Common myeloid progenitor, CD34-positive (primary cell): Measurements from ENCODE around the gene PLEKHA8.

Experiments used
- CTCF ChIA-PET: fragments of 350-600 bp; sonication (Branson Sonifier 250); formaldehyde crosslinking; loops from one replicate; lab custom pipeline; 2021; ENCODE audit warnings: antibody characterized with exemption; lab: Charles Lee
- POLR2A ChIA-PET: fragments of 350-600 bp; sonication (Branson Sonifier 250); formaldehyde crosslinking; loops from one replicate; lab custom pipeline; 2021; ENCODE audit warnings: antibody characterized with exemption; lab: Charles Lee
- DNase-seq, 3 donors: peaks; one replicate each; pipeline versions ENCODE4 v3.0.0 to v3.0.0-alpha.2; 2013
- H3K27ac ChIP-seq, 2 experiments: 1 replicate in 1 of 2; 2 replicates in 1 of 2; pipeline ENCODE4 v1.7.0; 2013; ENCODE audit warnings: inconsistent platforms in 2 of 2, low read length in 2 of 2, mild to moderate bottlenecking in 2 of 2, low read depth in 1 of 2, moderate library complexity in 1 of 2; ENCODE audit not compliant: severe bottlenecking in 2 of 2, insufficient read depth in 1 of 2, poor library complexity in 1 of 2
- H3K27me3 ChIP-seq, 5 experiments: replicated peaks in 2 of 5; 1 replicate in 3 of 5; 2 replicates in 2 of 5; pipeline versions ENCODE4 v1.6.1 to v1.7.0; 2013; ENCODE audit warnings: low read length in 4 of 5, mild to moderate bottlenecking in 2 of 5, moderate library complexity in 2 of 5, inconsistent platforms in 1 of 5; ENCODE audit not compliant: insufficient read depth in 5 of 5, control insufficient read depth in 4 of 5
- H3K36me3 ChIP-seq, 4 experiments: 1 replicate in 2 of 4; 2 replicates in 2 of 4; pipeline versions ENCODE4 v1.6.1 to v1.7.0; 2013; ENCODE audit warnings: low read length in 3 of 4, control low read depth in 1 of 4, mild to moderate bottlenecking in 1 of 4; ENCODE audit not compliant: control insufficient read depth in 4 of 4, insufficient read depth in 4 of 4
- H3K4me1 ChIP-seq, 4 experiments: 1 replicate in 3 of 4; 2 replicates in 1 of 4; pipeline versions ENCODE4 v1.6.1 to v1.7.1; 2013; ENCODE audit warnings: low read length in 3 of 4, mild to moderate bottlenecking in 3 of 4, control low read depth in 1 of 4, inconsistent platforms in 1 of 4, moderate library complexity in 1 of 4; ENCODE audit not compliant: control insufficient read depth in 4 of 4, insufficient read depth in 4 of 4; ENCODE audit errors: control extremely low read depth in 1 of 4
- H3K4me3 ChIP-seq, 7 experiments: 1 replicate in 4 of 7; 2 replicates in 3 of 7; pipeline versions ENCODE4 v1.5.1 to v1.7.0; 2013; ENCODE audit warnings: mild to moderate bottlenecking in 7 of 7, low read length in 6 of 7, moderate library complexity in 6 of 7, inconsistent platforms in 2 of 7, low read depth in 2 of 7, control low read depth in 1 of 7; ENCODE audit not compliant: insufficient read depth in 4 of 7, control insufficient read depth in 1 of 7; ENCODE audit errors: extremely low read depth in 1 of 7
- H3K9me3 ChIP-seq, 5 experiments: 1 replicate in 4 of 5; 2 replicates in 1 of 5; pipeline versions ENCODE4 v1.6.1 to v1.7.1; 2013; ENCODE audit warnings: low read length in 4 of 5, mild to moderate bottlenecking in 2 of 5, inconsistent platforms in 1 of 5, low read depth in 1 of 5, moderate library complexity in 1 of 5; ENCODE audit not compliant: control insufficient read depth in 4 of 5, insufficient read depth in 2 of 5; ENCODE audit errors: control extremely low read depth in 1 of 5
- WGBS: methylation state at CpG from one replicate; pipeline ENCODE4 v1.1.5; 2013; ENCODE audit not compliant: insufficient coverage; 5-methylcytosine and 5-hydroxymethylcytosine counted together

PLEKHA8 gene

GRCh38 chr7:30001998-30002397 lies 26.2 kb upstream of the PLEKHA8 start:
- H3K4me1 ChIP-seq = no peaks in the 10 kb centered on the region
- H3K27me3 ChIP-seq = no peaks in the 10 kb centered on the region
- H3K27ac ChIP-seq = no peak overlapping the region
- no peak for DNase-seq
- no CpG with 5 or more reads among the region's 2 CpGs for WGBS
- H3K36me3 ChIP-seq = no peaks in the 10 kb centered on the region
- no peak overlapping the region for H3K4me3 ChIP-seq
- H3K9me3 ChIP-seq = no peaks in the 10 kb centered on the region
- CTCF ChIA-PET = interaction anchor here (1.5 kb wide), 1 partner anchor 11 kb away, joined by 7 read pairs; no protein-coding TSS in a partner anchor
- POLR2A ChIA-PET = no interaction called here

GRCh38 chr7:30003098-30003497 lies 25.1 kb upstream of the PLEKHA8 start:
- ChIA-PET CTCF (interaction anchor here (1.5 kb wide), 1 partner anchor 10 kb away, joined by 7 read pairs; no protein-coding TSS in a partner anchor), POLR2A (no interaction called here)
- no peak for DNase-seq
- Histone ChIP-seq H3K9me3 (no peaks in the 10 kb centered on the region), H3K4me1 (no peaks in the 10 kb centered on the region), H3K36me3 (no peaks in the 10 kb centered on the region), H3K4me3 (no peak overlapping the region), H3K27ac (no peak overlapping the region), H3K27me3 (no peaks in the 10 kb centered on the region)
- WGBS = 94% methylated on average over 6 of the region's 6 CpGs

DNA sequence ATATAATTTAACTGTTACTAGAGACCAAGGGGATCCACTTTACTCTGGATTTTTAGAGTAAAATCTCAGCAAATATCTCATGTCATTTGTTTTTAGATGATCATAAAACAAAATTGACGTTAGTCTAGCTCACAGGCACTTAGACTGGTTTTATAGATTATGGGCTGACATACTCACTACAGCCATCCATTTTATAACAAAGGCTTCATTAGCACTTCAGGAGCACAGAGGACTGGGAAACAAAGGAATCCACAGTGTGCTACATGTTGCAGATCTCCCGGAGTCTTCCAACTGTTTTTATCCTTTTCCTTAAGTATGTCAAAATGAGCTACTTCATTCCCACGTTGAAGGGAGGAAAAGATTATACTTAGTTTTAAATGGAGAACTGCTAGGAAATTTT lies 22.7 kb upstream of the PLEKHA8 start:
- Histone ChIP-seq H3K27me3 (no peaks in the 10 kb centered on the region), H3K4me3 (no peak overlapping the region), H3K27ac (no peak overlapping the region), H3K9me3 (no peaks in the 10 kb centered on the region), H3K36me3 (no peaks in the 10 kb centered on the region), H3K4me1 (no peaks in the 10 kb centered on the region)
- CTCF ChIA-PET = interaction anchor here (0.9 to 1.1 kb wide), 2 partner anchors 18 to 56 kb away, joined by 3 read pairs; no protein-coding TSS in a partner anchor
- WGBS = 100% methylated on average over 2 of the region's 3 CpGs
- no peak for DNase-seq
- POLR2A ChIA-PET = no interaction called here

DNA sequence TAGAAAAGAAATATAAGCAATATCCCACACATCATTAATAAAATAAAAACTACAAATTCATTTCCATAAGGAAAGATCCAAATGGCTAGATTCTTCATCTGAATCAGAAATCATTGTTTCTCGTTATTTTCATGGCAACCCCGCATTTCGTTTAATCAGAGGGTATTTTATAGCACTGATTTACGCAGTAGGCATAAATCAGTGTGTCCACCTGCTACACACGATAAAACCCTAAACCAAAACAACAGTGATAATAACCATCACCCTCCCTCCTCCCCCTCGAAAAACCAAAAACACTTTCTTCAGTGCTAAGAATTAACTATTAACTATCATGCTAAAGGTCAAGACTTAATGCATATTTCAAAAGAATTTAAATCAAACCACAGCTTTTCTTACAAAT lies 18.2 kb upstream of the PLEKHA8 start:
- peaks cover 0 to 9% (median 5%) of the 10 kb centered on the region in 4 experiments for H3K36me3 ChIP-seq
- no peaks in the 10 kb centered on the region for H3K27me3 ChIP-seq
- ChIA-PET POLR2A (interaction anchor here (0.7 kb wide), 1 partner anchor 60 kb away, joined by 3 read pairs; no protein-coding TSS in a partner anchor), CTCF (no interaction called here)
- no peak overlapping the region for H3K4me3 ChIP-seq
- 94% methylated on average over 5 of the region's 6 CpGs for WGBS
- no peak for DNase-seq
- no peaks in the 10 kb centered on the region for H3K4me1 ChIP-seq
- no peaks in the 10 kb centered on the region for H3K9me3 ChIP-seq
- H3K27ac ChIP-seq = no peak overlapping the region

GRCh38 chr7:30012757-30013156 lies 15.5 kb upstream of the PLEKHA8 start:
- WGBS = 88% methylated on average over 1 of the region's 3 CpGs
- CTCF ChIA-PET = interaction anchor here (0.6 to 2.8 kb wide), 4 partner anchors 10 to 93 kb away, joined by 3 to 7 read pairs (median 4); no protein-coding TSS in a partner anchor
- POLR2A ChIA-PET = no interaction called here
- H3K9me3 ChIP-seq = no peaks in the 10 kb centered on the region
- no peaks in the 10 kb centered on the region for H3K27me3 ChIP-seq
- H3K36me3 ChIP-seq = peaks cover 0 to 20% (median 6%) of the 10 kb centered on the region in 4 experiments
- no peaks in the 10 kb centered on the region for H3K4me1 ChIP-seq
- H3K27ac ChIP-seq = no peak overlapping the region
- H3K4me3 ChIP-seq = no peak overlapping the region
- no peak for DNase-seq

DNA sequence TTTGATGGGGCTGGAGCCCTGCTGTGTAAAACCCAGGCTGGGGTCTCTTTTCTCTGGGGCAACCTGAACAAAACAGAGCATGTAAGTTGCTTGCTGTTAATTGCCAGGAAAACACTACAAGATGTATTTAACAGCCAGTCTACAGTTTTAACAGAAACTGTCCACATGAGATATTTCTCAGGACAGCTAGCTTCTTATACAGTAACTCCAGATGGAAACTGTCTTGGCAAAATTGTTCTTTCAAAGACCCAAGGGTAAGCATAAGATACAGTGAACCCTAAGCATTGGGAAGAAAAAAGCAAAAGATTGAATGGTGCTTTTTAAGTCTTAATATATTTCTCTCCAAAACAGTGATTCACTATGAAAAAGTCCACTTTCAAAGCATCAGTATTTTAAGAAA lies 9.8 kb upstream of the PLEKHA8 start:
- ChIA-PET POLR2A (no interaction called here), CTCF (no interaction called here)
- no peak overlapping the region for H3K27ac ChIP-seq
- H3K9me3 ChIP-seq = no peaks in the 10 kb centered on the region
- no peak for DNase-seq
- no peaks in the 10 kb centered on the region for H3K27me3 ChIP-seq
- no peak overlapping the region for H3K4me3 ChIP-seq
- H3K4me1 ChIP-seq = peaks cover 0 to 2% (median 0%) of the 10 kb centered on the region in 4 experiments
- H3K36me3 ChIP-seq = peaks cover 3 to 18% (median 10%) of the 10 kb centered on the region in 4 experiments

DNA sequence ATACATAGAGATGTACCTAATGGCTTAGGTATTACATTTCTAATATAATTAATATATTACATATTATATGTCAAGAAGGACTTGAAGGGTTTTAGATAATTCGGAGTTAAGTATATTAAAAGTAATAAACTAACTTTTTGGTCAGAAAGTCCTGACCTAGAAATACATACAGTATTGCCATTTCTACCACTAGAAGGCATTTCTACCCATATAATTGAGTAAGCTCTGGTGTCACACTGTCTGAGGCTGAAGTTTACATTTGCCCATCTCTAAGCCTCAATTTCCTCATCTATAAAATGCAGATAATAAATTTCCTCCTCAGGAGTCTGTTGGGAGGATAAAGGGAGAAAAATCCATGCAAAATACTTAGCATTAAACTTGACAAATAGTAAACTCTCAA lies 8.8 kb upstream of the PLEKHA8 start:
- ChIA-PET POLR2A (no interaction called here), CTCF (interaction anchor here (0.7 kb wide), 1 partner anchor 42 kb away, joined by 3 read pairs; no protein-coding TSS in a partner anchor)
- Histone ChIP-seq H3K9me3 (no peaks in the 10 kb centered on the region), H3K27ac (no peak overlapping the region), H3K27me3 (no peaks in the 10 kb centered on the region), H3K36me3 (peaks cover 3 to 12% (median 7%) of the 10 kb centered on the region in 4 experiments), H3K4me1 (peaks cover 0 to 2% (median 0%) of the 10 kb centered on the region in 4 experiments), H3K4me3 (no peak overlapping the region)
- WGBS = no CpG with 5 or more reads among the region's 1 CpG
- no peak for DNase-seq
